NT2/D1 (cell line): ENCODE measurements around the gene RANBP2.

Source experiments
- DNase-seq: peaks from one replicate; pipeline ENCODE4 v3.0.0-alpha.2; 2011; ENCODE audit warnings: low read depth, low spot score
- H3K27me3 ChIP-seq: 2 replicates; pipeline ENCODE4 v1.6.0; 2011; ENCODE audit warnings: mild to moderate bottlenecking; ENCODE audit not compliant: insufficient read length, insufficient read depth
- H3K36me3 ChIP-seq: 2 replicates; pipeline ENCODE4 v1.6.1; 2011; ENCODE audit warnings: mild to moderate bottlenecking, low read length, mixed read lengths; ENCODE audit not compliant: insufficient read depth, insufficient read length
- H3K4me1 ChIP-seq: 2 replicates; pipeline ENCODE4 v1.5.1; 2011; ENCODE audit not compliant: insufficient read depth, insufficient read length
- H3K4me3 ChIP-seq: 2 replicates; pipeline ENCODE4 v1.5.1; 2011; ENCODE audit warnings: low read depth; ENCODE audit not compliant: insufficient read length
- H3K9ac ChIP-seq: 2 replicates; pipeline ENCODE4 v1.6.0; 2011; ENCODE audit warnings: low read depth; ENCODE audit not compliant: insufficient read length
- H3K9me3 ChIP-seq: 2 replicates; pipeline ENCODE4 v1.5.1; 2011; ENCODE audit warnings: mild to moderate bottlenecking, low read length; ENCODE audit not compliant: insufficient read depth
- SUZ12 ChIP-seq: IDR thresholded peaks from 2 replicates; pipeline ENCODE4 v1.6.1; 2011; ENCODE audit not compliant: insufficient read length, insufficient read depth; ENCODE audit errors: extremely low read depth
- YY1 ChIP-seq: IDR thresholded peaks from 2 replicates; pipeline ENCODE4 v1.6.1; 2011; ENCODE audit not compliant: insufficient read length, insufficient read depth
- ZNF274 ChIP-seq: IDR thresholded peaks from 2 replicates; pipeline ENCODE4 v1.6.1; 2011; ENCODE audit warnings: mild to moderate bottlenecking, low read depth, low read length

Gene RANBP2

DNA sequence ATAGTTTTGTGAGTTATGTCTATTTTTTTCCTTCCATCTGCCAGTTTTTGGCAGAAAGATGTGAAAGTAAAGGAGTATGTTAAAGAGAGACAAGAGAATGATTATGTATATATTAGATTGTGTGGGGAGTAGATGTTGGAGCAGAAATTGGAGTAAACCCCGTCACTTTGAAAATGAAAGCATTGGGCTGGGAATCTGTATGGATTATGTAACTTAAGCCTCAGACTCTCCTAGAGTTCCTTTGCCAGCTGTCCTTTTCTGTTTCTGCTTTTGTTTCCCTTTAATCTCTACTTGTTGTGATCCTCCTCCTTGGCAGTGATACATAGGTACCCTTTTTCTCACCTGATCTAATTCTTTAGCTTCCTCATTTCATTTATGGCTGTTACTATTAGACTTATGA, 86.5 kb downstream of the RANBP2 start:
- Histone ChIP-seq H3K27me3 (no peaks in the 10 kb centered on the region), H3K9me3 (peaks cover 21% of the 10 kb centered on the region)
- TF ChIP-seq YY1 (no peak), SUZ12 (no peak), ZNF274 (no peak)

GRCh38 chr2:108806371-108807113, 87.3 kb downstream of the RANBP2 start:
- no peak for DNase-seq
- Histone ChIP-seq H3K27me3 (no peaks in the 10 kb centered on the region), H3K9ac (no peak overlapping the region), H3K4me1 (no peaks in the 10 kb centered on the region), H3K36me3 (peaks cover 52% of the 10 kb centered on the region), H3K4me3 (no peak overlapping the region), H3K9me3 (peaks cover 21% of the 10 kb centered on the region)
- TF ChIP-seq SUZ12 (no peak), ZNF274 (no peak), YY1 (no peak)

More for the DNA sequence above, 86.5 kb downstream of the RANBP2 start:
- H3K4me1 ChIP-seq = no peaks in the 10 kb centered on the region
- H3K9ac ChIP-seq = no peak overlapping the region
- peaks cover 50% of the 10 kb centered on the region for H3K36me3 ChIP-seq
- DNase-seq = no peak
- no peak overlapping the region for H3K4me3 ChIP-seq

DNA sequence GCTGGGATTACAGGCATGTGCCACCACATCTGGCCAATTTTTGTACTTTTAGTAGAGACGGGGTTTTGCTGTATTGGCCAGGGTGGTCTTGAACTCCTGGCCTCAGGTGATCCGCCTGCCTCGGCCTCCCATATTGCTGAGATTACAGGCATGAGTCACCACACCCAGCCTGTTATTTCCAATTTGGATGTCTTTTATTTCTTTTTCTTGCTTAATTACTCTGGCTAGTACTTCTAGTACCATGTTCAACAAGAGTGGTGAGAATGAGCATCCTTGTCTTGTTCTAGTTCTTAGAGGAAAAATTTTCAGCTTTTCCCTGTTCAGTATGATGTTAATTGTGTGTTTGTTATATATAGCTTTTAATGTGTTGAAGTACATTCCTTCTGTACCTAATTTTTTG, 90.7 kb downstream of the RANBP2 start:
- no peak for DNase-seq
- Histone ChIP-seq H3K36me3 (peaks cover 59% of the 10 kb centered on the region), H3K9ac (no peak overlapping the region), H3K9me3 (peaks cover 21% of the 10 kb centered on the region), H3K27me3 (no peaks in the 10 kb centered on the region), H3K4me3 (no peak overlapping the region), H3K4me1 (no peaks in the 10 kb centered on the region)
- TF ChIP-seq SUZ12 = no peak
- no peak for TF ChIP-seq YY1
- no peak for TF ChIP-seq ZNF274

DNA sequence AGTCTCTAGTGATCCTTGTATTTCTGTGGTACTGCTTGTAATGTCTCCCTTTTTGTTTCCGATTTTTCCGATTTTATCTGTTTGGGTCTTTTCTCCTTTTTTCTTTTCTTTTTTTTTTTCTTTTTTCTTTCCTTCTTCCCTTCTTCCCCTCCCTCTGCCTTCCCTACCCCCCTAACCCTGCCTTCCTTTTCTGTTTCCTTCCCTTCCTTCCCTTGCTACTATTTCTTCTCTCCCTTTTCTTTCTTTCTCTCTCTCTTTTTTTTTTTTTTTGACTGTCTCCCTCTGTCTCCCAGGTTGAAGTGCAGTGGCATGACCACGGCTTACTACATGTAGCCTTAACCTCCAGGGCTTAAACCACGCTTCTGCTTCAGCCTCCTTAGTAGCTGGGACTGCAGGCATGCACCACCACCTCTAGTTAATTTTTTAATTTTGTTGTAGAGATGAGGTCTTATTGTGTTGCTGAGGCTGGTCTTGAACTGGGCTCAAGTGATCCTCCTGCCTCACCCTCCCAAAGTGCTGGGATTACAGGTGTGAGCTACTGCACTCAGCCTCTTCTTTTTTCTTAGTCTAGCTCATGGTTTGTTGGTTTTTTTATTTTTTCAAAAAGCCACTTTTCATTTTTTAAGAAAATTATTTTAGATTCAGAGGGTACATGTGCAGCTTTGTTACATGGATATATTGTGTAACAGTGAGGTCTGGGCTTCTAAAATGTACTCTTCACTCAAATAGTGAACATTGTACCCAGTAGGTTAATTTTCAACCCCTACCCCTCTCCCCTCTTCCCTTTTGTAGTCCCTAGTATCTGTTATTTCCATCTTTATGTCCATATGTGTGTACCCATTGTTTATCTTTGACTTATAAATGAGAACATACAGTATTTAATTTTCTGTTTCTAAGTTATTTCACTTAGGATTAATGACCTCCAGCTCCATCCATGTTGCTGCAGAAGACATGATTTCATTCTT, 92.0 kb downstream of the RANBP2 start:
- H3K36me3 ChIP-seq = peaks cover 61% of the 10 kb centered on the region
- TF ChIP-seq YY1 (no peak), ZNF274 (no peak), SUZ12 (no peak)
- DNase-seq = no peak
- H3K4me1 ChIP-seq = no peaks in the 10 kb centered on the region
- no peak overlapping the region for H3K4me3 ChIP-seq
- H3K27me3 ChIP-seq = no peaks in the 10 kb centered on the region
- no peak overlapping the region for H3K9ac ChIP-seq
- peaks cover 21% of the 10 kb centered on the region for H3K9me3 ChIP-seq

DNA sequence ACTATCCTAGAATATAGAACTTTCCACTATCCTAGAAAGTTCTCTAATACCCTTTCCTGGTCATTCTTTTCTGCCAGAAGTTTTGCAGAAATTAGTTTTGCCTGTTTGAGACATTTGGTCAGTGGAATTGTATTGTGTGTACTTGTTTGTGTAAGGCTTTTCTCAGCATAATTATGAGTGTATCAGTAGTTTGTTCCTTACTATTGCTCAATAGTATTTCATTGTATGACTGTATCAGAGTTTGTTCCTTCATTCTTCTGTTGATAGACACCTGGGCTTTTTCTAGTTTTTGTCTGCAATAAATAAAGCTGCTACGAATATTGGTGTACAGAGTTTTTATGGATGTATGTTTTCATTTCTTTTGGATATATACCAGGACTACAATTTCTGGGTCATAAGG, 94.5 kb downstream of the RANBP2 start:
- H3K27me3 ChIP-seq = no peaks in the 10 kb centered on the region
- no peak overlapping the region for H3K4me3 ChIP-seq
- peaks cover 14% of the 10 kb centered on the region for H3K9me3 ChIP-seq
- H3K9ac ChIP-seq = no peak overlapping the region
- H3K36me3 ChIP-seq = peaks cover 68% of the 10 kb centered on the region
- no peak for DNase-seq
- H3K4me1 ChIP-seq = no peaks in the 10 kb centered on the region
- no peak for TF ChIP-seq ZNF274
- TF ChIP-seq SUZ12 = no peak
- TF ChIP-seq YY1 = no peak

- no peaks in the 10 kb centered on the region for H3K4me1 ChIP-seq
- no peak overlapping the region for H3K4me3 ChIP-seq
- DNase-seq = no peak
- peaks cover 68% of the 10 kb centered on the region for H3K36me3 ChIP-seq
- no peak overlapping the region for H3K9ac ChIP-seq
- TF ChIP-seq ZNF274 = no peak
- TF ChIP-seq SUZ12 = no peak
- no peak for TF ChIP-seq YY1
- H3K27me3 ChIP-seq = no peaks in the 10 kb centered on the region
- peaks cover 13% of the 10 kb centered on the region for H3K9me3 ChIP-seq
Measured at GRCh38 chr2:108820482-108820881, 101.2 kb downstream of the RANBP2 start.

- TF ChIP-seq ZNF274 (no peak), SUZ12 (no peak), YY1 (no peak)
- Histone ChIP-seq H3K27me3 (no peaks in the 10 kb centered on the region), H3K9ac (no peak overlapping the region), H3K36me3 (peaks cover 54% of the 10 kb centered on the region), H3K4me3 (no peak overlapping the region), H3K4me1 (no peaks in the 10 kb centered on the region), H3K9me3 (peaks cover 13% of the 10 kb centered on the region)
- DNase-seq = no peak
Measured at GRCh38 chr2:108823286-108823685, 104.0 kb downstream of the RANBP2 start.
